ENCODE data around the gene NKAPL. TPM values are rescaled to one million over a fixed set of nuclear protein-coding genes. Genes with fewer than 3 reads are reported as not detected.
A peak's percentile ranks its signal among the peaks of the same experiment; 100 is the strongest.

NKAPL gene
- total and polyA plus RNA-seq, 10 donors = 0.64 to 3.1 (median 1.4) TPM

- Histone ChIP-seq H3K4me3 (no peak overlapping the region), H3K36me3 (peaks cover 2 to 69% (median 49%) of the 10 kb centered on the region in 6 donors), H3K4me1 (peaks cover 0 to 21% (median 4%) of the 10 kb centered on the region in 6 donors), H3K27me3 (replicated peaks in 1 of 7) (no peaks in the 10 kb centered on the region), H3K27ac (peak overlapping the region in 3 of 8 donors; percentile 23 to 36 (median 25)), H3K9me3 (no peaks in the 10 kb centered on the region)
- TF ChIP-seq POLR2AphosphoS5 (IDR thresholded peaks at IDR 0.05) (no peak), POLR2A (IDR thresholded peaks at IDR 0.05) (no peak)
- TF ChIP-seq, protein P1, sequence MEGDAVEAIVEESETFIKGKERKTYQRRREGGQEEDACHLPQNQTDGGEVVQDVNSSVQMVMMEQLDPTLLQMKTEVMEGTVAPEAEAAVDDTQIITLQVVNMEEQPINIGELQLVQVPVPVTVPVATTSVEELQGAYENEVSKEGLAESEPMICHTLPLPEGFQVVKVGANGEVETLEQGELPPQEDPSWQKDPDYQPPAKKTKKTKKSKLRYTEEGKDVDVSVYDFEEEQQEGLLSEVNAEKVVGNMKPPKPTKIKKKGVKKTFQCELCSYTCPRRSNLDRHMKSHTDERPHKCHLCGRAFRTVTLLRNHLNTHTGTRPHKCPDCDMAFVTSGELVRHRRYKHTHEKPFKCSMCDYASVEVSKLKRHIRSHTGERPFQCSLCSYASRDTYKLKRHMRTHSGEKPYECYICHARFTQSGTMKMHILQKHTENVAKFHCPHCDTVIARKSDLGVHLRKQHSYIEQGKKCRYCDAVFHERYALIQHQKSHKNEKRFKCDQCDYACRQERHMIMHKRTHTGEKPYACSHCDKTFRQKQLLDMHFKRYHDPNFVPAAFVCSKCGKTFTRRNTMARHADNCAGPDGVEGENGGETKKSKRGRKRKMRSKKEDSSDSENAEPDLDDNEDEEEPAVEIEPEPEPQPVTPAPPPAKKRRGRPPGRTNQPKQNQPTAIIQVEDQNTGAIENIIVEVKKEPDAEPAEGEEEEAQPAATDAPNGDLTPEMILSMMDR (IDR thresholded peaks at IDR 0.05 in 8 of 11, conservative IDR thresholded peaks at IDR 0.05 in 3 of 11) = no peak
- DNase-seq = no peak
- intact Hi-C loops (cut with DNase I; ENCODE audit: low total_unique reads) = no loop called here
Observed at GRCh38 chr6:28274888-28275287, 15.8 kb downstream of the NKAPL start.

DNA sequence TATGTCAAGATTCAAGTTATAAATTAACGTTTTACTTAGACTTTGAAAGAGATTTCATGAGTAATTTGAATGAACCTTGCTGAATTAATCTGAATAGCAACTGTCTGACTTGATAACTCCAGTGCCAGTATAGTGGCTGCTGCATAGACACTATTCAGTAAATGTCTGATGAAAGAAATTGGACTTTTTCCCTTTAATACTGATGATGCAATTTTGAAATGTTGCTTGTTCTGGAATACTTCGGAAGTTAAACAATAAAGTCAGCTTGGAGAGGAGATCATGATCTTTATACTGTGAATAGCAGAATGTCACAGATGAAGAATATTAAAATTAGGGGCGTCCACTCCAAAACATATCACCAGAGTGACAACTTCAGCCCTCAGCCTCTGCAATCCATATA, 18.6 kb downstream of the NKAPL start:
- Histone ChIP-seq H3K27ac (no peak overlapping the region), H3K27me3 (replicated peaks in 1 of 7) (peaks cover 0 to 19% (median 0%) of the 10 kb centered on the region in 7 donors), H3K36me3 (peaks cover 2 to 53% (median 38%) of the 10 kb centered on the region in 6 donors), H3K4me1 (peaks cover 0 to 40% (median 21%) of the 10 kb centered on the region in 6 donors), H3K4me3 (no peak overlapping the region), H3K9me3 (no peaks in the 10 kb centered on the region)
- intact Hi-C loops (cut with DNase I; ENCODE audit: low total_unique reads) = no loop called here
- TF ChIP-seq POLR2AphosphoS5 (IDR thresholded peaks at IDR 0.05) = no peak
- TF ChIP-seq, protein P1 (IDR thresholded peaks at IDR 0.05 in 8 of 11, conservative IDR thresholded peaks at IDR 0.05 in 3 of 11) = no peak
- no peak for TF ChIP-seq POLR2A (IDR thresholded peaks at IDR 0.05)
- DNase-seq = no peak
- 79 to 90% (median 86%) methylated on average over 3 of the region's 3 CpGs for WGBS, 5 donors

GRCh38 chr6:28280595-28281287, 21.6 kb downstream of the NKAPL start:
- H3K27me3 ChIP-seq (replicated peaks in 1 of 7) = peaks cover 0 to 19% (median 0%) of the 10 kb centered on the region in 7 donors
- peaks cover 2 to 45% (median 20%) of the 10 kb centered on the region in 6 donors for H3K36me3 ChIP-seq
- peaks cover 0 to 25% (median 17%) of the 10 kb centered on the region in 6 donors for H3K4me1 ChIP-seq
- peaks cover 0 to 6% (median 0%) of the 10 kb centered on the region in 8 donors for H3K9me3 ChIP-seq
- peak overlapping the region; percentile 43 to 71 (median 54) for H3K4me3 ChIP-seq
- intact Hi-C loops (cut with DNase I; ENCODE audit: low total_unique reads) = no loop called here
- DNase-seq = no peak
- WGBS, 5 donors = 40 to 49% (median 44%) methylated on average over 3 of the region's 3 CpGs
- TF ChIP-seq POLR2AphosphoS5 (IDR thresholded peaks at IDR 0.05) = no peak
- TF ChIP-seq POLR2A (IDR thresholded peaks at IDR 0.05) = no peak
- TF ChIP-seq, protein P1 (IDR thresholded peaks at IDR 0.05 in 8 of 11, conservative IDR thresholded peaks at IDR 0.05 in 3 of 11) = no peak
- peak overlapping the region in 3 of 8 donors; percentile 32 to 62 (median 61) for H3K27ac ChIP-seq

- peak within 1 kb of the TSS in 6 of 8 donors; percentile 1 to 62 (median 42) for H3K27ac ChIP-seq
Observed at GRCh38 chr6:28281288-28282064, 22.4 kb downstream of the NKAPL start, which contains the start of gene PGBD1. TSS of gene PGBD1 (plus strand) at chr6:28281572. CDS start at chr6:28283814, 2,242 bp downstream.

More at GRCh38 chr6:28281288-28282064, 22.4 kb downstream of the NKAPL start, which contains the start of gene PGBD1:
- 1 to 3% (median 1%) methylated on average over 38 to 50 of the region's 50 CpGs for WGBS, 5 donors
- intact Hi-C loops (cut with DNase I; ENCODE audit: low total_unique reads) = no loop called here
- Histone ChIP-seq H3K9me3 (peaks cover 0 to 6% (median 0%) of the 10 kb centered on the region in 8 donors), H3K4me1 (peaks cover 0 to 25% (median 17%) of the 10 kb centered on the region in 6 donors), H3K27me3 (replicated peaks in 1 of 7) (peaks cover 0 to 19% (median 0%) of the 10 kb centered on the region in 7 donors), H3K36me3 (peaks cover 2 to 45% (median 14%) of the 10 kb centered on the region in 6 donors), H3K4me3 (peak within 1 kb of the TSS; percentile 43 to 71 (median 54))
- TF ChIP-seq POLR2AphosphoS5 (IDR thresholded peaks at IDR 0.05) = peak; percentile 53 to 80 (median 76)
- peak in 1 of 3 donors; percentile 19 for TF ChIP-seq POLR2A (IDR thresholded peaks at IDR 0.05)
- TF ChIP-seq, protein P1 (IDR thresholded peaks at IDR 0.05 in 8 of 11, conservative IDR thresholded peaks at IDR 0.05 in 3 of 11) = no peak
- DNase-seq = peak; percentile 91

All from spleen (tissue), 11 donors.